Inferior parietal cortex (tissue), 1 donor: ENCODE results near the gene ASIC4.

Source experiments
- DNase-seq: peaks from one replicate; pipeline ENCODE4 v3.0.0-alpha.2; 2016; ENCODE audit errors: extremely low spot score

Gene ASIC4

GRCh38 chr2:219552382-219553167, 38.3 kb downstream of the ASIC4 start:
- peak; percentile 68 for DNase-seq

- DNase-seq = no peak
Measured at GRCh38 chr2:219553168-219553417, 38.8 kb downstream of the ASIC4 start.

DNA sequence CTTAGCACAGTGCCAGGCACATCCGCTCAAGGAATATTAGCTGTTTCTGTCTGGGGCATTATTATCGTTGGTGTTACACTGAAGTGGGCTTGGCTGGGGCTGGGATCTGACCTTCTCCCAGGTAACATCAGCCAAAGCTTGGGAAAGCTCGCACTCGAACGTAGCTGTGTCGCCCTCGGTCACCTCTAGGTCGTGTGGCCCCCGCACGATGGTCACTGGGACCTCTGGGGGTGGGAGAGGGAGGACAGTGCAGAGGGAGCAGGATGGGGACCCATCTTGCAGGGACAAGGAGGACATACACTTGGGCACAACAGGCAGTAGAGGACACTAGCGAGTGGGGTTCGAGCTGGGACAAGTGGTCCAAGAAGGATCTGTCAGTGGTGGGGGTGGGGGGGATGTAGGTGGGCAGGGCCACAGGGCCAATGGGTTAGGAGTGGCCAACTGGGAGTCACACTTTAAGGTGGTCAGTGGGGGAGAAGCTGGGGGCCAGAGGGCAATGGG, 39.2 kb downstream of the ASIC4 start:
- no peak for DNase-seq

GRCh38 chr2:219554350-219554749, 40.1 kb downstream of the ASIC4 start:
- DNase-seq = no peak

- no peak for DNase-seq
Measured at GRCh38 chr2:219555956-219556355, 41.7 kb downstream of the ASIC4 start.

GRCh38 chr2:219556413-219556812, 42.1 kb downstream of the ASIC4 start:
- DNase-seq = no peak

GRCh38 chr2:219557320-219557719, 43.0 kb downstream of the ASIC4 start:
- no peak for DNase-seq

DNA sequence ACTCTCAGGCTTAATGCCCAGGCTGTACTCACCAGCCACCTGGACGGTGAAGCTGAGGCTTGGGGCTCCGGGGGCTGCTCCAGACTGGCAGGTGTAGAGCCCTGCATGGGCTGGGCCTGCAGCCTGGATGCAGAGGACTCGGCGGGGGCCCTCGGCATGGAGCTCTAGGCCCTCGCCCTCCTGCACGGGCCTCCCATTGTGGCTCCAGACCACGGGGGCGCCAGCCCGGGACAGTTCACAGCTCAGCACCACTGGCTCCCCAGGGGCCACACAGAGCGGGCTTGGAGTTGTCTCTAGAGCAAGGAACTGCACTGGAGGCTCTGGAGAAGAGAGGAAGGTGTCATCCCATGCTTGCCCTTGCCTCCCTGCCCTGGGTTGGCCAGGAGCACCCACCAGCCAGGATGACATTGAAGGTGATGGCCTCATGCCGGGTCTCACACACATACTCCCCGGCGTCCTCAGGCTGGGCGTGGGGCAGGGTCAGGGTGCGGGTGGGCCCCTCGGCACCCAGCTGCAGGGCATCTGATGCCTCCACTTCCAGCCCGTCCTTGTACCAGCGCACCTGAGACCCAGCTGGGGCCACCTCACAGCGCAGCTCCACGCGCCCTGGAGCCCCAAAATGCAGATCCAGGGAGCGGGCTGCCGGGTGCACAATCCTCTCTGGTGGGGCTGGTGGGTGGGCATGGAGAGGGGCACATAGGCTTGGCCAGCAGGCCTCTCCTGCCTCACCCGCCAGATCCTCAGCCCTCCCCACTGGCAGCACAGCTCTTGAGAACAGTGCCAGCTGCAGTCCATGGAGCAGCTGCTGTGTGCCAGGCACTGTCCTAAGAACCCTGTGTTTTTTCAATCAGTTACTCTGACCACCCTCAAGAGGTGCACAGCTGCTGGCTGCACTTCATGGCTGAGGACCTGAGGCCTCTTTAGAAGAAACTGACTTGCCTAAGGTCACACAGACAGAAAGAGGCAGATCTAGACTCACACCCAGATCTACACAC, 43.8 kb downstream of the ASIC4 start:
- no peak for DNase-seq

- DNase-seq = no peak
Measured at GRCh38 chr2:219559156-219559915, 45.1 kb downstream of the ASIC4 start.

DNA sequence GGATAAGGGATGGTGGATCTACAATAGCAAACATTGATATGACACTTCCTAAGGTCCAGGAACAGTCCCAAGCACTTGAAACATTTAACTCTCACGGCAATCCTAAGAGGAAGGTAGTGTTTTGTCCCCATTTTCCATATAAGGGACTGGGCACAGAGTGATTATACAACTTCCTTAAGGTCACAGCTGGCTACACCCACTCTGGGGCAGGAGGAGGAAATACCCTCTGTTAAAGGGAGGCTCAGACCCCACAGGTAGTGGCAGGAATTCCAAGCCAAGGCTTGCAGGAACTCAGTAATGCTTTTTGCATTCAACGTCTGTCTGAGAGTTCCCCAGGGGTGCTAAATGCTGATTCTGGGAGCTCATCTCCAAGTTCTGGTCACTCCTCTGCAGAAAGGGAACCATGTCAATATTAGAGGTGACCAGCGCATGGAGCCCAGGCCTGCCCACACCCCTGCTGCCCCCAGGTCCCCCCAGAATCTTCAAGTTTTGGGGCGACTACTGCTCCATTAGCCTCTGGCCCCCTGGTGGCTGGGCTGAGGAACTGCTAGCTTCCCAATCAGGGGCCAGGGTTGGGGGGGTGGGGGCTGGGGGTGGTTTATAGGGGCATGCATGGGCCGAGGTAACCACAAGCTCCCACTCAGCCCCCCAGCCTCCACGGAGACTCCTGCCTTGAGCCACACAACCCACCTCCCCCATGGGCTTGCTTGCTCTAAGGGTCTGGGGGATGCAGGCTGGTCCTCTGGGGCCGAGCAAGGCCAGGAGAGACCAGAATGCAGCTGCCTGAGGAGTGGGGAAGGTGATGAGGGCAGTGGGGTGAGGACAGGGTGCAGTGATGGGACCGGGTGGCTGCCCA, 46.0 kb downstream of the ASIC4 start:
- DNase-seq = no peak

DNA sequence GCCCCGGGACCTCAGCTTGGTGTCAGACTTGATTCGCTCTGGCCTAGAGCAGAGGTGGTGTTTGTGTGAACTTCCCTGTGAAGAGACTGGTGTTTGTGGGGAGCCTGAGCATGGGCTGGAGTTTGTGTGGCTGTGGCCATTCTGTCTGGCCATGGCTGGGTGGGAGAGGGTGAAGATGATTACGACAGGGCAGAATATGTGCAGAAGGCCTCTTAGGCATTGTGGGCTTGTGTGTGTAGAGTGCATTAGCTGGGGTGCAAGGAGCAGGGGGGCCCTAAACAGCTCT, 46.6 kb downstream of the ASIC4 start:
- DNase-seq = no peak

DNA sequence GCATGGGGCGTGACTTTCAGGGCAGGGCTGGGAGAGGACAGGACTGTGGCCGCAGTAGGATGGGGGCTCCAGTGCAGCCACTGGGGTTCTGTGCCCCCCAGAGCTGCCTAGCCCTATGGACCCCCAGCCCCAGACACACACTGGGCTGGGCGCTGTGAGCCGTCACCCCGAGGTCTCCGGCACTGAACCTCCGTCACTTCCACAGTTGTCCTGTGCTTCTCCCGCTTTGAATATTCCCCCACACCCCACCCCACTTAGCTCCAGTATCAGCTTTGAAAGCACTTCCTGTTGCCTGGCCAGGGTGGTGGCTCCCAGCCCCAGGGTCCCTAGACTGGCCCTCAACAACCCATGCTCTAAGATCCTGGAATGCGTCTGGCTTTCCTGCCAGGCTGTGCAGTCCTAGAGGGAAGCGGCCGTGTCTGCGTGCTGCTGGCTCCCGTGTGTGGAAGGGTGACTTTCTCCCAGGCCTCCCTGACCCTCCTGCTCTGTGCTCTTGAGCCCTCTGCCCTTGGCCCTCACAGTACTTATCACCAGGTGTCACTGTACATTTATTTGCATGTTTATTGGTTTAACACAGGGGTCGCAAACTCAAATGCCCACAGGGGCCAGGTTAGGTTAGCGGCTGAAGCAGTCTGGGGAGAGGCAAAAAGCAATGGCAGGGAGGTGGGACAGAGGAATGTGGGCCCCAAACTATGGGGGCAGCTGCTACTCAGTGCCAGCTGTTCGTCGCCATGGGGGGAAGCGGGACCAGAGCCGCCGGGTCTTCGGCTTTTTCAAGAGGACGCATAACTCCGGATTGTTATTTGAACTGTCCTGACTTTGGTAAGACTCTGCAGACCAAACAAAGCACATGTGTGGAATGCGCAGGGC, 47.1 kb downstream of the ASIC4 start:
- no peak for DNase-seq

DNA sequence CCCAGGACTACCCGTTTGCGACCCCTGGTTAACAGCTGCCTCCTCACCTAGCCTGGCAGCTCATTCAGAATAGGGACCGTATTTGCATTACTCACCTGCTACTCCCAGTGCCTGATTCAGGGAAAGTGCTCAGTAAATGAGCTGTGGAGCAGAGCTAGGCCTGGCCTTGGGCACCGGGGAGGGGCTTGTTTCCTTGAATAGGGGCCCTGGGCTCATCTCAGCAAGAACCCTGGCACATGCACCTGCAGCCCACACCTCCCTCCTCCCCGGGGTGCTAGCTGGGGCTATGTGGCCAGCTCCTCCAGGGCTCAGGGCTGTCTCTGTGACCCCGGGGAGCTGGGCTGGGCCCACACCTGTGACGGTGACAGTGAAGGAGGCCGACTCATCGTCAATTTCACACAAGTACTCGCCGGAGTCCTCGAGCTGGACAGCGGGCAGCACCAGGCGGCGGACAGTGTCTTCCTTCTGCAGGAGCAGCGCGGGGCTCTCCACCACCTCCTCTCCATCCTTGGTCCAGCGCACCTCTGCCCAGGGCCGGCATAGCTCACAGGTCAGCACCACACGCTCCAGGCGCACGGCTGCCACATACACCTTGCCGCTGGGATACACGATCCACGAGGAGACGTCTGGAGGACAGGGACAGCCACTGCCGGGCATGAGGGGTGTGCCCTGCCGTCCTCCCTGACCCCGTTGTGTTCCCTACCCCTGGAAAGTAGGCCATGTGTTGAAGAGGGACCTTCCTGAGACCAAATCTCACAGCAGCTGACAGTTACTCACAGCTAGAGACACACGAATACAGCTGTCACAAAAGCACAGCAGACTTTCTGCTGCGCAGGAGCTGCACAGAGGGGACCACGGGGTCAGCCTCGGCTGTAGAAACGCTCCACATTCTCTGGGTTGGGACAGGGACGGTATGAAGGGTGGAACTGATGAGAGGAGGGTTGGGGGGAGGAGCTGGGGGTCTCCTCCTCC, 48.1 kb downstream of the ASIC4 start:
- no peak for DNase-seq

DNA sequence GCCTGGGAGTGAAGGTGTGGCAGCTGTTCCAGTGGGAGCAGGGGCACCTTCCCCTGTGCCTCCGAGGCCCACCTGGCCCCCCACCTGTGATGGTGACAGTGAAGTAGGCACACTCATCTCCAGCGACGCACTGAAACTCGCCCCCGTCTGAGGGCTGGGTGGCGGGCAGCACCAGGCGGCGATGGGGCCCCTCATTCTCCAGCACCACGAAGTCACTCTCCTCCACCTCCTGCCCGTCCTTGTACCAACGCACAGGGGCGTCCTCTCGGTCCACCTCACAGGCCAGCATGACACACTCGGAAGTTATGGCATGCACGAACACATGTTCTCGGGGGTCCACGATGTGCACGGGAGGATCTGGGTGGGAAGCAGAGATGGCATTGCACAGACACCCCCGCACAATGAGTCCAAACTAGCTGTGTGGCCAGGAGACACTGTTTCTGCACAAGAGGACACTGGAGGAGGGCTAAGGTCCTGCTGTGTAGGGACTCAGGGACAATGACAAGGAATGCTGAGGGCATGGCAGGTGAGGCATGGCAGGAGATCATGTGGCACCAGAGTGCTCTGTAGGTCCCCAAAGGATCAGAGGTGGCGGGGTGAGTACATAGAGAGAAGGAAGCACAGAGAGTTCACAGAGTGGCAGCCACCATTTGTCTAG, 49.1 kb downstream of the ASIC4 start:
- DNase-seq = no peak

GRCh38 chr2:219565130-219566080, 51.1 kb downstream of the ASIC4 start:
- DNase-seq = no peak

DNA sequence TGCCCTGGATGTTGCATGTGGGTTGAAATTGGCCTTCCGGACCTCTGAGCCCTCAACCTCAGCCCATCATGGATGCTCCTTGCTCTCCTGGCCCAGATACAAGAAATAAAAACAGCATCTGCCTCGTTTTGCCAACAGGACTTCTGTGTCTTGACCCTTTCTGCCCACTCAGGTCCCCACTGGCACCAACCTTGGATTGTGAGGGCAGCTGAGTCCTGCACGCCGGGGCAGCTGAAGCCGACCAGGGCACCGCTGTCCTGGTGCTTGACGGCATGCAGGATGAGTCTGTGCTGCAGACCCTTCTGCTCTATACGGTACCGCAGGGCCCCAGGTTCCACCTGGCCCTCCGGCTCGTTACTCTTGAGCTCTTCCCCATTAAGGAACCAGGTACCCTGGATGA, 52.4 kb downstream of the ASIC4 start:
- DNase-seq = no peak

GRCh38 chr2:219567131-219567530, 52.8 kb downstream of the ASIC4 start:
- DNase-seq = no peak
